Sigmoid colon (tissue), 4 donors: ENCODE measurements around the gene HAS3.

ENCODE experiments used
- POLR2AphosphoS5 ChIP-seq, 4 donors: sonication (generic); formaldehyde crosslinking; IDR thresholded peaks; one replicate each; pipeline ENCODE4 v1.6.1; 2017; ENCODE audit warnings: antibody characterized with exemption in 4 of 4
- TF ChIP-seq, protein P1 (sequence below), 4 experiments: fragments of 450-650 bp in 3 of 4; fragments of 200-600 bp in 1 of 4; IDR thresholded peaks; one replicate each; pipeline ENCODE4 v1.5.1; 2016 to 2019; ENCODE audit warnings: antibody characterized with exemption in 4 of 4, mild to moderate bottlenecking in 3 of 4, moderate library complexity in 2 of 4

DNA sequence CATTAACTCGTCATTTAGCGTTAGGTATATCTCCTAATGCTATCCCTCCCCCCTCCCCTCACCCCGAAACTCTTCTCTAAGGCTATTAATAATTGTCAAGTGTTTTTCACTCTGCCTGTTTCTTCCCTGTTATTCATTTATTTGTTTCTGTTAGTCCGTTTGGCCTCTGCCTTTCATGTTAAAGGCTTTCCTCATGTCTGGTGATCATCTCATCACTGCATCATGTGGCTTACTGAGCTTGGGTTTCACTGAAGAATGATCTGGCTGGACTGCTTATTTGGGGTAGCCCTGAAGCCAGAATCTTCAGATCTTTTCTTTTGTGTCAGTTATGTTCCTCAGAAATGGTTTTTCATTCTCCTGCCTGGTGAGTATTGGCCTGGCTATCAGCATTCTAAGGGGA, 36.5 kb downstream of the HAS3 start:
- TF ChIP-seq, protein P1, sequence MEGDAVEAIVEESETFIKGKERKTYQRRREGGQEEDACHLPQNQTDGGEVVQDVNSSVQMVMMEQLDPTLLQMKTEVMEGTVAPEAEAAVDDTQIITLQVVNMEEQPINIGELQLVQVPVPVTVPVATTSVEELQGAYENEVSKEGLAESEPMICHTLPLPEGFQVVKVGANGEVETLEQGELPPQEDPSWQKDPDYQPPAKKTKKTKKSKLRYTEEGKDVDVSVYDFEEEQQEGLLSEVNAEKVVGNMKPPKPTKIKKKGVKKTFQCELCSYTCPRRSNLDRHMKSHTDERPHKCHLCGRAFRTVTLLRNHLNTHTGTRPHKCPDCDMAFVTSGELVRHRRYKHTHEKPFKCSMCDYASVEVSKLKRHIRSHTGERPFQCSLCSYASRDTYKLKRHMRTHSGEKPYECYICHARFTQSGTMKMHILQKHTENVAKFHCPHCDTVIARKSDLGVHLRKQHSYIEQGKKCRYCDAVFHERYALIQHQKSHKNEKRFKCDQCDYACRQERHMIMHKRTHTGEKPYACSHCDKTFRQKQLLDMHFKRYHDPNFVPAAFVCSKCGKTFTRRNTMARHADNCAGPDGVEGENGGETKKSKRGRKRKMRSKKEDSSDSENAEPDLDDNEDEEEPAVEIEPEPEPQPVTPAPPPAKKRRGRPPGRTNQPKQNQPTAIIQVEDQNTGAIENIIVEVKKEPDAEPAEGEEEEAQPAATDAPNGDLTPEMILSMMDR (IDR thresholded peaks at IDR 0.05) = no peak
- TF ChIP-seq POLR2AphosphoS5 (IDR thresholded peaks at IDR 0.05) = no peak
